Adrenal gland (tissue), 5 donors: ENCODE data around the gene SCAF1.

ENCODE experiments used
- CTCF ChIP-seq, 6 experiments: fragments of 450-650 bp in 4 of 6; fragments of 200-600 bp in 2 of 6; sonication (generic) in 1 of 6; IDR thresholded peaks; 1 replicate in 5 of 6; 2 replicates in 1 of 6; pipeline versions ENCODE4 v1.5.1 to v1.8.0; 2016 to 2021; ENCODE audit warnings: antibody characterized with exemption in 6 of 6, mild to moderate bottlenecking in 2 of 6, moderate library complexity in 1 of 6
- POLR2A ChIP-seq, 2 donors: fragments of 450-650 bp; IDR thresholded peaks; one replicate each; pipeline ENCODE4 v1.6.1; 2017; ENCODE audit warnings: antibody characterized with exemption in 2 of 2, mild to moderate bottlenecking in 2 of 2, moderate library complexity in 1 of 2
- donor health status: DM: no; HTN: no; CAD: no.

- no peak for TF ChIP-seq CTCF (IDR thresholded peaks at IDR 0.05)
- no peak for TF ChIP-seq POLR2A (IDR thresholded peaks at IDR 0.05)
These were observed 25.5 kb downstream of the SCAF1 start for GRCh38 chr19:49667473-49667872.
